ENCODE data around the gene CEACAM18.
"Not testable (repeated sequence)": the region's sequence is repeated elsewhere in the genome, so short reads cannot be mapped to it uniquely, and the experiment has no call there.

The CEACAM18 gene

GRCh38 chr19:51478381-51479234, at the start of gene CEACAM18:
CEACAM18 (plus strand) TSS chr19:51478539.
- DNase-seq = no peak

GRCh38 chr19:51430221-51430620, 48.1 kb upstream of the CEACAM18 start:
- no peak for DNase-seq

DNA sequence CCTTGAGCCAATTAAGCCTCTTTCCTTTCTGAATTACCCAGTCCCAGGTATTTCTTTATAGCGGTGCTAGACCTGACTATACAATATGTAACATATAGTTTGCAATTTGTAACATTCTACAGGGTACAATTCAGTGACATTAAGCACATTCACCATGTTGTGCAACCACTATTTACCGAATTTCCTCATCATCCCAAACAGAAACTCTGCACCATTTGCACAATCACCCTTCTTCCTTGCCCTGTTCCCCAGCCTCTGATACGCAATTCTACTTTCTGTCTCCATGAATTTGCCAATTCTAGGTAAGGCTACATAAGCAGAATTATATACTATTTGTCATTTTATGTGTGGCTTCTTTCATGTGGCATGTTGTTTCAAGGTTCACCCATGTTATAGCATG, 47.2 kb upstream of the CEACAM18 start:
- no peak for DNase-seq

GRCh38 chr19:51433043-51433442, 45.3 kb upstream of the CEACAM18 start:
- no peak for DNase-seq

- no peak for DNase-seq
Measured at GRCh38 chr19:51434456-51434855, 43.9 kb upstream of the CEACAM18 start.

GRCh38 chr19:51439021-51439465, 39.3 kb upstream of the CEACAM18 start:
- DNase-seq = peak; percentile 48

DNA sequence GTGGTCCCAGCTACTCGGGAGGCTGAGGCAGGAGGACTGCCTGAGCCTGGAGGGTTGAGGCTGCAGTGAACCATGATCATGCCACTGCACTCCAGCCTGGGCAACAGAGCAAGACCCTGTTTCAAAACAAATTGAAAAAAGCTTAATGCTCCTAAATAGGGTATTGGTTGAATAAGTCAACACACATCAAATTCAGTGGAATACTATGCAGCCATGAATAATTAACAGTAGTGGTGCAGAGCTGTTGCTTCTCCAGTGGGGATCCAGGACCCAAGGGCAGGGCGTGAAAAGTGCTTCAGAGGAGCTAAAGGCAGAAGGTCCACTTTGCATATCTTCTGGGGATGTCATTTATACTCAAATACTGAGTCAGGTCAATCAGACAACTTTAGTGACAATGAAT, 38.3 kb upstream of the CEACAM18 start:
- DNase-seq = no peak

GRCh38 chr19:51440846-51441409, 37.4 kb upstream of the CEACAM18 start:
- DNase-seq = no peak

DNA sequence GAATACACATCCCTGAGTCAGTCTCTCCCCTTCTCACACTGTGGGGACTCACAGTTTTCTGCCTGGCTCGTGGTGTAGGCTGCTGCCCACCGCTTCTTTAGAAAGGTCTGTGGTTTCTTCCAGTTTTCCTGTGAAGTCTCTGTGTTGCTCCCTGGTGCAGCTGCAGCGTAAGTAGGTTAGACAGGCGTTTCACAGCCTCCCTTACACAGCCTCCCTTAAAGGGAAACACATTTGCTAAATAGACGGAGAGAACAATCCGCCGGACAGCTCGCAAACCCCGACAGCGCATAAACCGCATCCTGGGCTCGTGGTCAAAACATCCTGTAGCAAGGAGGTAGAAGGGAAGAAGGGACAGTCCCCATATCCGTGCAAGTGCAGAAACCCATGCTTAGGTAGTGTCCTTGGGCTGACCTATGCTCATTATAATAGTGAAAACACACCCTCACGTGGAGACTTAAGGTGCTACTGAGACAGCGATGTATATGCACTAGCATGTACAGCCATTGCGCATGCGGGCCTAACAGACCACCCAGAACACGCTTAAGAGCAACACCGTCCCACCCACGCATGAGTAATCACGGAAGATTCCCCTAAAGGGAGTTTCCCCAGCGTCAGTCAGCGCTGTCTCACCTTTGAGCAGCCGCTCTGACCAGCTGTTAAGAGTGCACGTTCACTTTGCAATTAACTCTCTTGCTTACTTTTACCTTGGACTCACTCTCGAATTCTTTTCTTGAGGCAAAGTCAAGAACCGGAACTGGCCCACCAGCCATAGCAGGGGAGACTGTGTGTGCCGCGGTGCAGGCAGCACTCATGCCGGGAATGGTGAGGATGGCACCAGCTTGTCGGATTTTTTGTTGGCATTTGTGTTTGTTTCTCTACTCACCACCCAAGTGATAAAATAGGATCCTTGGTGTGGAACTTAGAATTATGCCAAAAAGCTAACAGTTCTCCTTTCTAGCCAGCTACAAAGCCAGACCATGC, 36.6 kb upstream of the CEACAM18 start:
- DNase-seq = no peak

DNA sequence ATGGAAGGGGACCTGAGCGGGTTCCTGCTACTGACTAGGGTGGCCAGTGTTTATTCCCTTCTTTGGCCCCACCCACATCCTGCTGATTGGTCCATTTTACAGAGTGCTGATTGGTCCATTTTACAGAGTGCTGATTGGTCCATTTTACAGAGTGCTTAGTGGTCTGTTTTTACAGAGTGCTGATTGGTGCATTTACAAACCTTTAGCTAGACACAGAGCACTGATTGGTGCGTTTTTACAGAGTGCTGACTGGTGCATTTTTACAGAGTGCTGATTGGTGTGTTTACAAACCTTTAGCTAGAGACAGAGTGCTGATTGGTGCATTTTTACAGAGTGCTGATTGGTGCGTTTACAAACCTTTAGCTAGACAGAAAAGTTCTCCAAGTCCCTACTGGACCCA, 30.8 kb upstream of the CEACAM18 start:
- DNase-seq = not testable (repeated sequence)

GRCh38 chr19:51448011-51448410, 30.3 kb upstream of the CEACAM18 start:
- DNase-seq = no peak

DNA sequence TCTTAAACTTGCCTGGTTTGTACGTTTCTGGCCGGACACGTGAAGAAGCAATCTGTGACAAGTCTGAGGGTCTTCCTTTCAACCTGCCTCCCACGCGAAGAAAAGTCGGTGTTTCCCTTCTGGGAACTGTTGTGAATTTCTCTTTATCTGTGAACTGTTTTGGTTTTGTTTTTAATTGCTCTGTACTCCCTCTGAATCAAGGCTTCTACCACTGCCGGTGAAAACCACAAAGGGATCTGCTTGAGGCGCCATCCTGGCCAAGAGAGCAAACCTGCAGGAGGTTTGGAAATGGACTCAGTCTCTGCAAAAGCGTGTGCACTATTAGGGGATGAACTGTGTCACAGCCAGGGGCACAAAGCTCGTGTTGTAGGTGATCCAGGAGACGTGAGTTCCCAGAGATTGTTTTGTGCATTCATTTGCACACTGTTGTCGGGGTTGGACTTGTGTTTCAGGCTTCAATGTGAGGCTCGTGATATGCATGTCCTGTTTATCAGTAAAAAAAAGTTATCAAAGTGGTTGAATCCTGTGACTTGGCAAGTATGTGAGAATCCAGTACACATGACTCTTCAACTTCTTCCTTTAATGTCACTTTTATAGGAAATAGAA, 29.8 kb upstream of the CEACAM18 start:
- DNase-seq = peak; percentile 72

- no peak for DNase-seq
Measured at GRCh38 chr19:51450730-51451307, 27.5 kb upstream of the CEACAM18 start.

GRCh38 chr19:51456541-51457290, 21.6 kb upstream of the CEACAM18 start:
- DNase-seq = no peak

- DNase-seq = no peak
Measured at GRCh38 chr19:51457351-51458013, 20.9 kb upstream of the CEACAM18 start.

DNA sequence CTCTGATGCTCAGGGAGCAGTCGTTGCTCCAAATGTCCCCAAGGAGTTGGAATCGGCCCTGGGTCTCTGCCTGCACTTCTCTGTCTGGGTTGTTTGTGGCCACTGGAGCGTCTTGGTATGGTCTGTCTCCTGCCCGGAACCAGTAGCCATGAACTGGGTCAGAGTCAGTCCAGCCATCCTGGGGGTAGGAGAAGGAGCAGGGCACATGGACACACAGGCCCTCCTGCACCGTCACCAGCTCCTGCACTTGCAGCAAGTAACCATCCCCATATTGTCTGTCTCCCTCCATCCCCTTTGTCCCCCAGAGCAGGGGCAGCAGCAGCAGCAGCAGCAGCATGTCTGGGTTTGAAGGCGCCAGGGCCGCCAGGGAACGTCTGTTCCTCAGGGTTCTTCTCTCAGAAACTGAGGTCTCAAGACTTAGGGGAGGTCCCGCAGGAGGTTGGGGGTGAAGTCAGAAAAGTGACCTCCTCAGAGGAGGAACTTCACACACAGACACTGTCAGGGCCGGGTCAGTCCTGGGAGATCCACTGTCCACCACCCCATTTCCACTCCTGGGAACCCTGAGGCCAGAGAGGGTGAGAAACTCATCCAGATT, 20.2 kb upstream of the CEACAM18 start, which contains the start of gene SIGLEC8:
SIGLEC8 (minus strand) TSS at position 404 of the 595 bp plus-strand sequence; CDS start at position 337, 67 bp downstream.
- no peak for DNase-seq

- no peak for DNase-seq
Measured at GRCh38 chr19:51458899-51459505, 19.3 kb upstream of the CEACAM18 start.

DNA sequence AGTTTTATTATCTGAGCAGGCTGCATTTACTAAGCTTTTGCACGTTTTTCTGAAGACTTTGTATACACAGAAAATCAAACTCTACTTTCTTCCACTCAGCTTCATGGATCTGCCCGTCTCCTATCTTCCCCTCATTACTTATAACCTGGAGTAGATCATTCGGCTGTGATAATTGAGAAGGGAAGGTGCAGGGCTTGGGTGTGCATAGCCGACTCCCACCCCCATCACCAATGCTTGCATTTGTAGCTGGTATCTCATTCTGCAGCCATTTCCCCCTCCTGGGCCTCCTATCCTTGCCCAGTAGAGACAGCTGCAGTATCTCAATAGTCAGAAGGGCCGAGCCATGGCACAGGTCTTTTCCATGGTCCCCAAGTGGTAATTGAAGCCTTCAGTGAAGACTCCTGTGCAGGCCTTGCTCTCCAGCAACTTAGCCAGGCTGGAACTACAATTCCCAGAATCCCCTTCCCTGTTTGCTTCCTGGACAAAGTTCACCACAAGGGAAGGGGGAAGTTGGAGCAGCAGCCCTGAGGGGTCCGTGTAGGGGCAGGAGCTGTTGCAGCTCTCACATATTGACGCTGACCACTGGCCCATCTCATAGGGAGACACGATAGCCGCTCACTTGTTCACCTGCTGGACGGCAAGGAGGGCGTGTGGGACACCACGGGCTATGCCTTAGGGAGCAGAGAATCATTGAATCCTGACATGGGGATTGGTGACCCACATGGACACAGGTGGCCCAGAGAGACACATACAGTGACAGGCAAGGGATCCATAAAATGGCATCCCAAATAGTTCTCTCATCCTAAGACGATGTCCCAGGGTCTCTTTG, 18.0 kb upstream of the CEACAM18 start:
- peak; percentile 61 for DNase-seq

DNA sequence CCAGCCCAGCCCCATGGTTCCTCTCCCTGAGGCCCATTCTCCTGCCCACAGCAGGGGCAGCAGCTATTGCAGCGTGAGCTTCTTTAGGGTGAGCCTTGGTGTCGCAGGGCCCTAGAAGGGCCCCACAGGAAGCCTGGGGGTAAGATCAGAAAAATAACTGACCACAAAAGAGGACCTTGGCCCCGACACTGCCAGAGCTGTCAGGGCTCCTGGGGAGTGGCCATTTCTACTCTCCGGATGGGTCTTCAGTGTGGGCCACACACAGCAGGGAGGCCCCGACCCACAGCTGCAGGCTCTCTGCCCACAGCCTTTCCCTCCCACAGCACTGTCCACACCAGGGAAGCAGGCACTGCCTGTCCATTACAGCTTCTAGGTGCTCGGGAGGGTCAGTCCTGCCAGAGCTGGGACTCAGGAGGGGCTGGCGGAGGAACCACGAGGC, 16.6 kb upstream of the CEACAM18 start:
- DNase-seq = peak; percentile 32
